GM20431 (cell line): ENCODE measurements around the gene METTL2B.
"Not testable (repeated sequence)": the region's sequence is repeated elsewhere in the genome, so short reads cannot be mapped to it uniquely, and the experiment has no call there.

ENCODE experiments used
- in situ Hi-C: fragments of 300-500 bp; cut with MseI, MboI; formaldehyde crosslinking; loops from one replicate; pipeline ENCODE4 v1.15.0; 2020; ENCODE audit warnings: low sequenced_read_pairs; ENCODE audit not compliant: unreplicated experiment

Gene METTL2B

GRCh38 chr7:128454808-128455542 is 21.6 kb upstream of the METTL2B start:
- in situ Hi-C loops, result no loop called here

- in situ Hi-C loops, result no loop called here
Measured at GRCh38 chr7:128455543-128456254, 20.8 kb upstream of the METTL2B start, which contains the start of gene HILPDA. Gene HILPDA, plus strand, starts transcription at chr7:128455878. Its CDS starts 1,391 bp downstream, at chr7:128457269.

GRCh38 chr7:128456255-128456725 is 20.3 kb upstream of the METTL2B start:
- in situ Hi-C loops, result no loop called here

DNA sequence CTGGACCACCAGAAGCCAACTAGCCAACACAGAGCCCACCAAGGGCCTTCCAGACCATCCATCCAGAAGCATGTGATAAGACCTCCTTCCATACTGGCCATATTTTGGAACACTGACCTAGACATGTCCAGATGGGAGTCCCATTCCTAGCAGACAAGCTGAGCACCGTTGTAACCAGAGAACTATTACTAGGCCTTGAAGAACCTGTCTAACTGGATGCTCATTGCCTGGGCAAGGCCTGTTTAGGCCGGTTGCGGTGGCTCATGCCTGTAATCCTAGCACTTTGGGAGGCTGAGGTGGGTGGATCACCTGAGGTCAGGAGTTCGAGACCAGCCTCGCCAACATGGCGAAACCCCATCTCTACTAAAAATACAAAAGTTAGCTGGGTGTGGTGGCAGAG is 19.2 kb upstream of the METTL2B start:
- in situ Hi-C loops, result not testable (repeated sequence)

DNA sequence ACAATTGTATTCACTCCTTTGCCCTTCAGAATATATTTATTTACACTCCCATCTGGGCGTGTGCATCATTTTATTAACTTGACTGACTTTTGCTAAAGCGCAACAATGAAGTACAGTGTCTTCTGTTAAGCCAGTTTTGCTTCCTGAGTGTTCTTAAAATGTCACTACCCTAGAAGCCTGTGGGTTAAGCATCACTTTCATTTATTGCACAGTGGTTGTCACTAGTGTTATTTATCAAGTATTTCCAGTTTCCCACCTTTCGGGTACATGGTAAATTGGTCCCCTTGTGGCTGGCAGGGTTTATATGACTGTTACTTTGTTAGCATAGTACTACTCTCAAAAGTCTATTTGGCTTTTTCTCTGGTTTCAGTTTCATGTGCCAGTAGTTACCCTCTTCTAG is 17.6 kb upstream of the METTL2B start:
- in situ Hi-C loops, result no loop called here

GRCh38 chr7:128459394-128459878 is 17.1 kb upstream of the METTL2B start:
- in situ Hi-C loops, result no loop called here

- in situ Hi-C loops, result no loop called here
Measured at GRCh38 chr7:128462460-128462859, 14.1 kb upstream of the METTL2B start.

DNA sequence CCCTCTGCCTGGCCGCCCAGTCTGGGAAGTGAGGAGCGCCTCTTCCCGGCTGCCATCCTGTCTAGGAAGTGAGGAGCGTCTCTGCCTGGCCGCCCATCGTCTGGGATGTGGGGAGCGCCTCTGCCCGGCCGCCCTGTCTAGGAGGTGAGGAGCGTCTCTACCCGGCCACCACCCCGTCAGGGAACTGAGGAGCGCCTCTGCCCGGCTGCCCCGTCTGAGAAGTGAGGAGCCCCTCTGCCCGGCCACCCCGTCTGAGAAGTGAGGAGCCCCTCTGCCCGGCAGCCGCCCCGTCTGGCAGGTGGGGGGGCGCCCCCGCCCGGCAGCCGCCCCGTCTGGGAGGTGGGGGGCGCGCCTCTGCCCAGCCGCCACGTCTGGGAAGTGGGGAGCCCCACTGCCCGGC is 13.2 kb upstream of the METTL2B start:
- in situ Hi-C loops, result not testable (repeated sequence)

GRCh38 chr7:128463933-128464332 is 12.6 kb upstream of the METTL2B start:
- in situ Hi-C loops, result not testable (repeated sequence)

GRCh38 chr7:128466871-128467270 is 9.7 kb upstream of the METTL2B start:
- in situ Hi-C loops, result not testable (repeated sequence)

DNA sequence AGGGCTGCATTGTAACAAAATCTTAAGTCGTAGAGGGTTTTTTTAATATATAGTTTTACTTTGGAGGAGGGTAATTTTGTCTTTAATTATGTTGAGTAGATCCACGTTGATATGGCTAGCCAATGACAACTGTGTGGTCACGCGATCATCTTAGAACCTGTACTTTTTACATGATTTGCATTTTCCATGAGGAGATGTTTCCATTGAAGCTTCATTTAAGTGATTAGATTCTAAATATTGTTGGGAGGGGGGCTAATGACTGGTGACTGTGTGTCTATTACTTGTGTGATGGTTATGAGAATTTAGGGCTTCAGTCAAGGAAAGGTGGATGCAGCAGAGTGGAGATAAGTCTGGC is 765 bp downstream of the METTL2B start:
- in situ Hi-C loops, result not testable (repeated sequence)

DNA sequence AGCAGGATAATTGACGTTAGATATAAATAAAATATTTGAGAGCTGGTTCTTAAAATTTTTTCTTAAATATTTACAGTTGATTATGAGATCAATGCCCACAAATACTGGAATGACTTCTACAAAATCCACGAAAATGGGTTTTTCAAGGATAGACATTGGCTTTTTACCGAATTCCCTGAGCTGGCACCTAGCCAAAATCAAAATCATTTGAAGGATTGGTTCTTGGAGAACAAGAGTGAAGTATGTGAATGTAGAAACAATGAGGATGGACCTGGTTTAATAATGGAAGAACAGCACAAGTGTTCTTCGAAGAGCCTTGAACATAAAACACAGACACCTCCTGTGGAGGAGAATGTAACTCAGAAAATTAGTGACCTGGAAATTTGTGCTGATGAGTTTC is 2.5 kb downstream of the METTL2B start:
- in situ Hi-C loops, result not testable (repeated sequence)

GRCh38 chr7:128488134-128488533 is 11.6 kb downstream of the METTL2B start:
- in situ Hi-C loops, result not testable (repeated sequence)

- in situ Hi-C loops, result no loop called here
Measured at GRCh38 chr7:128497405-128497804, 20.9 kb downstream of the METTL2B start.

- in situ Hi-C loops, result not testable (repeated sequence)
Measured at GRCh38 chr7:128505416-128505815, 28.9 kb downstream of the METTL2B start.

GRCh38 chr7:128506819-128507218 is 30.3 kb downstream of the METTL2B start:
- in situ Hi-C loops, result not testable (repeated sequence)

- in situ Hi-C loops, result not testable (repeated sequence)
Measured at GRCh38 chr7:128507321-128507993, 30.9 kb downstream of the METTL2B start.

GRCh38 chr7:128511692-128512091 is 35.1 kb downstream of the METTL2B start:
- in situ Hi-C loops, result not testable (repeated sequence)

GRCh38 chr7:128515232-128515631 is 38.7 kb downstream of the METTL2B start:
- in situ Hi-C loops, result not testable (repeated sequence)

DNA sequence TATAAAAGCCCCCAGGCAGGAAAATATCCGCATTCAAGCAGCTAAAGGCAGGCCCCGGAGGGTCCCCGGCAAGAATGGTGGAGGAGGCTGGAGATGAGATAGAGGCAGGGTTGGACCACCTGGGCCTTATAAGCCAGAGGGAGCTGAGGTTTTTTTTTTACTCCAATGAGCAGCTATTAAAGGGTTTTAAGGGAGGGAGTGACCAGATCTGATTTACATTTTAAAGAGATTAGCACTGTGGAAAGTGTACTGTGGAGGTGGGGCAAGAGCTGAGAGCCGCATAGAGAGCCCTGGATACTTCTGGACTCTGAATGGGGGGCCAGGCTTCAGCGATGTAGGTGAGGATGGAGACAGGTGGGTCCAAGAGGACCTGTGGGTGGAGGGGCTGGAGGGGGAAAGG is 40.5 kb downstream of the METTL2B start:
- in situ Hi-C loops, result not testable (repeated sequence)
